HUDEP-2 (cell line): ENCODE data around the gene SLC35F6.
A peak's percentile ranks its signal among the peaks of the same experiment; 100 is the strongest.

ENCODE experiments used
- DNase-seq, 76 experiments: peaks; one replicate each; lab custom pipeline; 2025; ENCODE audit not compliant: unreplicated experiment in 76 of 76; lab: John Stamatoyannopoulos, UW

The SLC35F6 gene

DNA sequence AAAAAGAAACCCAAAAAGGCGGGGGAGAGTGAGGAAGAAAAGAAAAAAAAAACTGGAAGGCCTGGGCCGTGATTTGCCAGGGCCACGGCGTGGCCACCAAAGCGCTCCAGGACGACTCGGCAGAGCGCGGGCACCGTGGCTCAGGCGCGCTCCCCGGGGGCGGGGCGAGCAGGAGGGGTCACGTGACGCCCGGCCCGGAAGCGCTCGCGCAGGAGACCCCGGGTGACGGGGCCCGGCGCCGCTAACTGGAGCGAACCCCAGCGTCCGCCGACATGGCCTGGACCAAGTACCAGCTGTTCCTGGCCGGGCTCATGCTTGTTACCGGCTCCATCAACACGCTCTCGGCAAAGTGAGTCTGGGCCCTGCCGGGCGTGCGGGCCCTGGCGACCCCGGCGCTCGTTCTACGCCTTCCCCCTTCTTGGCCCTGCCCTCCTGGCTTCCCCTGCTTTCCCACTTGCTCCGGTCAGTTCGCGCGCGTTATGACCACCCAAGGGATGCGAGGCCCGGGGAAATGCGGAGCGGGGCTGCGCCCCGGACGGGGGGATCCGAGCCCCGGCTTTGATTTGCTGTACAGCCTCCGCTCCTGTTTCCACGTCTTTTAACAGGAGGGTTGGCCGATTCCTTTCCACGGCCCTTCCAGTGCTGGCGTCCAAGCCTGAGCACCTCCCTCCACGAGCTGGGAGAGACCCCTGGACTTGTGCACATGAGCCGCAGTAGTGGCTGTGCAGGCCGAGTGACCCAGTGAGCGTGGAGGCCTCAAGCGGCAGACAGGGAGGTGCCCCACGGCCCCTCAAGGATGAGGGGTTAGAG is at the start of gene SLC35F6:
Gene SLC35F6 (plus strand): TSS at position 207 of the 810 bp plus-strand sequence. CDS start 66 bp downstream, at position 273.
- DNase-seq: peak in 59 of 76 experiments; percentile 14 to 78 (median 48)

DNA sequence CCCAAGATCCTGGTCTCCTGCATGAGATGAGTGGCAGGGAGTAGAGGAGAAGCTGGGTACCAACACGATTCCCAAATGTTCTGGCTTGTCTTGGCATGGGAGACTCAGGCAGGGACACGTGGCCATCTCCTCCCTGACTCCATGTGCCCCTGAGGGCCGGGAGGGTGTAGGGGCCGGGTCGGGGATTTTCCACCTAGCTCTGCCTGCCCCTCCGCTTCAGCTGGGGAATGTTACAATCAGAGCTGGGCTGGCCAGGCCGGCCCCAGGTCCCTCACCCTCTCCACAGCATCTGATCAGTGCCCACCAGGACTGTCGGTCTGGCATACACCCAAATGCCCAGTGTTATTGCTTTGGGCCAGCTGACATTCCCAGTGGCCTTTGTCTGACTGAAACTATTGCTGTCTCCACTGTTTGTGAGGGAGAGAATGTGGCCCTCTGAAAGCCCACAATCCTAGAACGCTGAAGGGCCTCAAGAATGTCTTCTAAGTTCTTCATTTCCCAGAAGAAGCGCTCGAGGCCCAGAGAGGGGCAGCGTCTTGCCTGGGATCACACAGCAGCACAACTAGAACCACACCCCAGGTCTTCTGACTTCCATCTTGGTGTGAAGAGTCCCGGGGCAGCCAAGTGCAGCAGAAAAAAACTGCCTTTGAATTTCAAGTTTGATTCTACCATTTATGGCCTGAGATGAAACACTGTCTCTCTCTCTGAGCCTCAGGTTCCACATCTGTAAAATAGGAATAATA is 48.4 kb upstream of the SLC35F6 start:
- DNase-seq: no peak

DNA sequence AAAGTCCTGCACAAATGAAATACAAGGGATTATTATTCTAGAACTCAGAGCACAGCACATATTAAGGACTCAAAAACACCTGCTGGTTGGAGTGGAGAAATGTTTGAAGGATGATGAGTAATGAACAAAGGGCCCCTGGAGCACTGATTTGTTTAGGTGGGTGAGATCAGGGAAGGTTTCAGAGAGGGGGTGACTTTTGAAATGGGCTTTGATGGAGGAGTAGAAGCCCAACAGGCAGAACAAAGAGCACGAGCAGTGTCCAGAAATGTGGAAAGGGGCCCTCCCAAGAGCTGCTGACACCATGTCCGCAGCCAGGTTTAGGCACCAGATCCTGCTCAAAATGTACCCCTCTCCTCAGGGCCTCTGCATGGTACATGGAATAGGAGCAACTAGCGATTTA is 47.7 kb upstream of the SLC35F6 start:
- no peak for DNase-seq

GRCh38 chr2:26716769-26717168 is 47.3 kb upstream of the SLC35F6 start:
- DNase-seq: no peak

GRCh38 chr2:26717362-26717761 is 46.7 kb upstream of the SLC35F6 start:
- no peak for DNase-seq

GRCh38 chr2:26718949-26719686 is 45.0 kb upstream of the SLC35F6 start:
- DNase-seq: no peak

DNA sequence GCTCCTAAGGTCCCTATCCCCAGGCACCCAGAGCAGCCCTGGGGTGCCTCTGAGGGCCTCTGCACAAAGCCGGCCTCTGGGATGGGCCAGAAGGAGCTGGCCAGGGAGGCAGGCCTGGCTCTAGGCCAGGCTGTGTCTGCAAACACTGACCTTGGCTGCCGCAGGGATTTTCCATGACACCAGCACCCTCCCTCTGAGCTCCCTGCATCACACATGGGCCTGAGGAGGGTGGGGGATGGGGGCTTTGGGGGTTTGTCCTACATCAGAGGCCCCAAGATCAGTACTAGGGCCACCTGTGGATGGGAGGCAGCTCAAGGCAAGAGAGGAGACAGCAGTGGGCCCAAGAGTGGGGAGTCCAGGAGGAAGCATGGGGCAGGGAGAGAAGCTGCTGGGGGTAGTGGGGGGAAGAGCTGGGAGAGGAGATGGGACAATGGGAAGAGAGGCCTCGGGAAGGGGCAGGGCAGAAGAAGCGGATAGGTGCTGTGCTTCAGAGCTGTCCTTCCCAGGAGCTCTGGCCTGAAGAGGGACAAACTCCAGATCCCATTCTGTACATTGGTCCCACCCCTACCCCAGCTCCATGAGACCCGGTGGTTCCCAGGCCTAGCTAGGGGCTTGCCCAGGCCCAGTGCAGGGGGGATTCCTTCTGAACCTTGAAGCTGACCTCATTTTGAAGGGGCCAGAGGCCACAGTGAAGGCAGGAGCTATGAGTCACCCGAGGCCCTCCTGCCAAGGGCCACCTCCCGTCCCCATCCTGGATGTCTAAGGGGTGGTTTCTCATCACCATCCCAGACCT is 43.6 kb upstream of the SLC35F6 start:
- peak in 14 of 76 experiments; percentile 4 to 66 (median 27) for DNase-seq

DNA sequence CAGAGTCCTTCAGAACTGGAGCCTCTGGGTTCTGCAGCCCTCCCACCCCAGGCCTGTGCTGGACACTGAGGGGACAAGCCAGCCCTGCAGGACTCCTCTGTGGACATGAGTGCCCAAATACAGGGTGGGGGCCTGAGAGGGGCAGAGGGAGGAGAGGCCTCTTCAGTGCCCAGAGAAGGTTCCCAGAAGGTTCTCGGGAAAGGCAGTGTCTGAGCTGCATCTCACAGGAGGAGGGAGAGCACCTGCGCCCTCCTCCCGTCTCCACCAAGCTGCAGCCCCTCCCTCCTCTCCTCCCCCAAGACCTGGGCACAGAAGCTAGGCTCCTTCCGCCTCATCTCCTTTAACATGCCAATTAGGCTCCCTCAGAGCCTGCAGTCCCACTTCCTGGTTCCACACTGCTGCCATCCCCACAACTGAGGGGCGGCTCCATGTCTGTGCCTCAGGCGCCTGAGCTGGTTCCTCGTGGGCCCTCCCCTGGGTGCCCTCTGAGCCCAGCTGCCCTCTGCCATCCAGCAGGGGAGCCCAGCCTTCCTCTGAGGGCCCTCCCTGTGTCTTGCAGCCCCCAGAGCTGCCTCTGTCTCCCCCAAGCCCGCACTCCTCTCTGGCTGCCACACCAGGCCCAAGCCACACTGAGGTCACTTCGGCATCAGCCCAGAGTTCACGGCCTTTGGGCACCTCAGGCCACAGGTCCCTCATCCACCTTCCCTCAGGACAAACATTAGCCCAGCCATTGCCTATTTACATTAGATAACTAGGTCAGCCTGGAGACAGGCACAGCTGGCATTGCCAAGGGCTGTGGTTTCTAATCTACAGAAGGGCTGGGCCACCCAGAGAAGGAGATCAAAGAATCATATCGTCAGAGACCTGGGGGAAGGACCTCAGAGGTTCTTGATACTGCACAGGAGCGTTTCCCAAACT is 42.7 kb upstream of the SLC35F6 start:
- peak in 69 of 76 experiments; percentile 6 to 73 (median 46) for DNase-seq

- DNase-seq: no peak
Observed at GRCh38 chr2:26722328-26722727, 41.8 kb upstream of the SLC35F6 start.

GRCh38 chr2:26722911-26723310 is 41.2 kb upstream of the SLC35F6 start:
- no peak for DNase-seq

DNA sequence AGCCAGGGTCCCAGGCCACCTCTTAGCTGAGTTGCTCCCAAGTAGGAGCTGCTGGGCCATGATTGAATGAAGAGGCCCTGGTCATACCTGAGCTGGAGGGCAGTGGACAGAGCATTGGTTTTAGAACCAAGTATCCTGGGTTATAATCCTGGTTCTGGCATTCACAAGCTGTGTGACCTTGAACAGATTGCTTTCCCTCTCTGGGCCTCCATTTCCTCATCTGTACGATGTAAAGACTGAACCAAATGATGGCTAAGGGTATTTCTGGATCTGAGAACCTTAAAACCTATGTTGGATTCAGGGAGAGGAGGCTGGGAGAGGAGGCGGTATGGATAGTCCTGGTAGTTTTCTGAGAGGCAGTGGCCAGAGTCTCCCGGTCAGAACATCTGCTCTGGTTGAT is 40.6 kb upstream of the SLC35F6 start:
- DNase-seq: no peak

DNA sequence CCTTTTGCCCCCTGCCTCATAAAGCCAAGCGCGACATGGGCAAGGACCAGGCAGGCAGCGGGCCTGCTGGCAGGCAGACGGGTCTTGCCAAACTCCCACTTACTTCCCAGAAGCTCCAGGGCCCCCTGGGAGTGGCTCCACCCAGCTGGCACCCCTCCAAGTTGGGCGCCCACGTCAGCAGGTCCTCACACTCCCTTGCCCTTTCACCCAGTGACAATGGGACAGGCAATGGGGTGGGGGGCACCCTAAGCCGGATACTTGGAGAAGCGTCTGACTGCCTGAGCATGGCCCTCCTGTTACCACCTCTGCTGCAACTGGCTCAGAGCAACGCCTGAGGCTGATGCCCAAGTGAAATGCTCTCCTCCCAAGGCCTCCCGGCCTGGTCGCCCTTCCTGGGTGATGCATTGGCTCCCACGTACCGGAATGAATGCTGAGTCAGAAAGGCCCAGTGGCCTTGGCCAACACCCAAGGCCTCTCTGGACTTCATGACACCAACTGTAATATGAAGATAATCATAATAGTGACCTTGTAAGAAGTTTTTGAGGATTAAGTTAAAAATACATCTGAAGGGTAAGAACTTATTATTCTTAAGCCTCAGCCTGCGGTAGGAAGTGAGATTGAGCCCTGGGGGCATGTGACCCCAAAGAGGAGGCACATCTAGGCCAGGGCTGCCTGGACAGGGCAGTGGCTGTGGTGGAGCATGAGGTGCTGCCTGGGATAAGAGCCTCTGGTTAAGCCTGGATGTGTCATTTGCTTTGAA is 39.9 kb upstream of the SLC35F6 start:
- peak in 61 of 76 experiments; percentile 4 to 78 (median 41) for DNase-seq

DNA sequence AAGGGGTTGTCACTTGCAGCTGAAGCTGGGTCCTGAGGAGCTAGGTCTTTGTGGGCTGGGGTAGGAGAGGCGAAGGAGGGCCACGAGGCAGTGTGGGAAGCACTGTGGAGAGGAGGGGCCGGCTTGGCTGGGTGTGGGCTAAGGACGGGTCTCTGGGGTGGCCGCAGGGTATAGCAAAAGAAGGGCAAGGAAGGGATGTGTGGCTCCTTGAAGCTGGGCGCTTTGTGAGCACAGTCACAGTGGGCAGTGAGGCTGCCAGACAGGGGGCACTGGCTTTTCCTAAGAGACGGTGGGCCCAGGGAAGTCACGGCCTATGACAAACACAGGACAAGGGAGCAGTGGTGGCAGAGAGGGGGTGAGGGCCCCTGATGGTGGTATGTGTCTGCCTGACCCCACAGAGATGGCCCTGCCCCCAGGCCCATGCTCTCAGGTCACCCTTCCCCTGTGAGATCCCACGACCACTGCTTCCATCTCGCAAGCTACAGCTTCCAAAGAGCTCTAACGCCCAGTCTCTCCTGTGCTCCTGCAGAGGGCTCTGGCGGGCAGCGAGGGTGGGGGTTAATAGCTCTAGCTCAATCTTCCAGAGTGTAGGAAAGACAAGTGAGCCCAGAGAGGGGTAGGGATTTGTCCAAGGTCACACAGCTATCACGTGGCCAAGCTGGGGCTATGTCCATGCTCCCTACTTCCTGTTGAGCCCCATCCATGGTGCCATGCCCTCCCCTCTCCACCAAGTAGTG is 39.1 kb upstream of the SLC35F6 start:
- DNase-seq: no peak

- no peak for DNase-seq
Observed at GRCh38 chr2:26725521-26725820, 38.6 kb upstream of the SLC35F6 start.

DNA sequence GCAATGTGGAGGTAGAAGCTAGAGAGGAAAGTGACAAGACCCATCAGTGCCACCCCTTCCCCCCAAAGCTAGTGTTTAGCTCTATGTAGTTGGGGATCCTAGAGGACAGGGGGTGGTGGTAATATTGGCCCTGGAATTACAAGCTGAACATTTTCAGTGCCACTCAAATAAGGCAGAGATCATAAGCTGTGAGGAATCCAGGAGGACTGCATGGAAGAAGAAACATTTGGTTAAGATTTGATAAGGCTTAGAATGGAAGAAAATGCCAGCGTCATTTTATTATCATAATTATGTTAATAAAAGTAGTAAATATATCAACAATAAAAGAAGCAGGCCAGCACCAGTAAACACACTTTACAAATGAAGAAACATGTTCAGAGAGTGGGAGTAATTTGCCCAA is 37.9 kb upstream of the SLC35F6 start:
- no peak for DNase-seq

DNA sequence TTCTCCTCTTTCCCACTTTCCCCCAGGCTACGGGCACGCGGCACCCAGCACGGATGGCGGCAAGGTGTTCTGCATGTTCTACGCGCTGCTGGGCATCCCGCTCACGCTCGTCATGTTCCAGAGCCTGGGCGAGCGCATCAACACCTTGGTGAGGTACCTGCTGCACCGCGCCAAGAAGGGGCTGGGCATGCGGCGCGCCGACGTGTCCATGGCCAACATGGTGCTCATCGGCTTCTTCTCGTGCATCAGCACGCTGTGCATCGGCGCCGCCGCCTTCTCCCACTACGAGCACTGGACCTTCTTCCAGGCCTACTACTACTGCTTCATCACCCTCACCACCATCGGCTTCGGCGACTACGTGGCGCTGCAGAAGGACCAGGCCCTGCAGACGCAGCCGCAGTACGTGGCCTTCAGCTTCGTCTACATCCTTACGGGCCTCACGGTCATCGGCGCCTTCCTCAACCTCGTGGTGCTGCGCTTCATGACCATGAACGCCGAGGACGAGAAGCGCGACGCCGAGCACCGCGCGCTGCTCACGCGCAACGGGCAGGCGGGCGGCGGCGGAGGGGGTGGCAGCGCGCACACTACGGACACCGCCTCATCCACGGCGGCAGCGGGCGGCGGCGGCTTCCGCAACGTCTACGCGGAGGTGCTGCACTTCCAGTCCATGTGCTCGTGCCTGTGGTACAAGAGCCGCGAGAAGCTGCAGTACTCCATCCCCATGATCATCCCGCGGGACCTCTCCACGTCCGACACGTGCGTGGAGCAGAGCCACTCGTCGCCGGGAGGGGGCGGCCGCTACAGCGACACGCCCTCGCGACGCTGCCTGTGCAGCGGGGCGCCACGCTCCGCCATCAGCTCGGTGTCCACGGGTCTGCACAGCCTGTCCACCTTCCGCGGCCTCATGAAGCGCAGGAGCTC is 36.2 kb upstream of the SLC35F6 start:
- no peak for DNase-seq

DNA sequence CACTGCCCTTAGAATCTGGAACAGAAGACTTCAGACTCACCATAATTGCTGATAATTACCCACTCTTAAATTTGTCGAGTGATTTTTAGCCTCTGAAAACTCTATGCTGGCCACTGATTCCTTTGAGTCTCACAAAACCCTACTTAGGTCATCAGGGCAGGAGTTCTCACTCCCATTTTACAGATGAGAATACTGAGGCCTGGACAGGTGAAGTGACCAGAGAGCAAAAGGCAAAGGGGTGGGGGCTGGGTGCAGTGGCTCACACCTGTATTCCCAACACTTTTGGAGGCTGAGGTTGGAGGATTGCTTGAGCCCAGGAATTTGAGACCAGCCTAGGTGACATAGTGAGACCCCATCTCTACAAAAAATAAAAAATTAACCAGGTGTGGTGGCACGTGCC is 34.8 kb upstream of the SLC35F6 start:
- DNase-seq: no peak
